DND-41 (cell line): ENCODE data around the gene SIGLEC9.

Experiments used
- ATAC-seq: fragments of 200-7000 bp; cut with Tn5 transposase; 3 replicates; pipeline ENCODE4 v1.9.1; 2021; ENCODE audit warnings: low read depth; ENCODE audit not compliant: insufficient read depth
- DNase-seq: peaks from one replicate; pipeline ENCODE4 v3.0.0-alpha.2; 2020
- H2AFZ ChIP-seq: 2 replicates; pipeline ENCODE4 v1.6.0; 2012; ENCODE audit warnings: low read depth, low read length
- H3K27ac ChIP-seq: 2 replicates; pipeline ENCODE4 v1.5.1; 2012; ENCODE audit warnings: low read length, inconsistent platforms
- H3K27me3 ChIP-seq: fragments of 200-600 bp; sonication (generic); 2 replicates; pipeline ENCODE4 v1.6.0; 2012; ENCODE audit warnings: low read length, mild to moderate bottlenecking, inconsistent platforms; ENCODE audit not compliant: insufficient read depth, poor library complexity
- H3K36me3 ChIP-seq: 2 replicates; pipeline ENCODE4 v1.5.1; 2012; ENCODE audit warnings: low read length, inconsistent platforms; ENCODE audit not compliant: insufficient read depth
- H3K4me1 ChIP-seq: 2 replicates; pipeline ENCODE4 v1.5.1; 2012; ENCODE audit warnings: mild to moderate bottlenecking, low read length; ENCODE audit not compliant: insufficient read depth
- H3K4me2 ChIP-seq: 2 replicates; pipeline ENCODE4 v1.6.0; 2012; ENCODE audit warnings: mild to moderate bottlenecking, moderate library complexity, low read length, inconsistent platforms; ENCODE audit not compliant: insufficient read depth
- H3K4me3 ChIP-seq, 2 experiments: fragments of 200-600 bp in 1 of 2; shearing (Covaris generic) in 1 of 2; 2 replicates each; pipeline ENCODE4 v1.5.1; 2012 to 2016; ENCODE audit warnings: inconsistent platforms in 2 of 2, low read length in 2 of 2, mild to moderate bottlenecking in 2 of 2, low read depth in 1 of 2, moderate library complexity in 1 of 2
- H3K79me2 ChIP-seq: 2 replicates; pipeline ENCODE4 v1.6.0; 2012; ENCODE audit warnings: low read length, inconsistent platforms; ENCODE audit not compliant: insufficient read depth
- H3K9ac ChIP-seq: 2 replicates; pipeline ENCODE4 v1.6.0; 2012; ENCODE audit warnings: low read depth, mild to moderate bottlenecking, inconsistent platforms, low read length, moderate library complexity
- H3K9me3 ChIP-seq: 2 replicates; pipeline ENCODE4 v1.5.1; 2012; ENCODE audit warnings: low read length, moderate library complexity, mild to moderate bottlenecking, inconsistent platforms; ENCODE audit not compliant: insufficient read depth, severe bottlenecking
- H4K20me1 ChIP-seq: 2 replicates; pipeline ENCODE4 v1.6.0; 2012; ENCODE audit warnings: low read length; ENCODE audit not compliant: insufficient read depth
- CTCF ChIP-seq: IDR thresholded peaks from 2 replicates; pipeline ENCODE4 v1.5.1; 2012; ENCODE audit warnings: borderline replicate concordance, low read length, moderate library complexity, mild to moderate bottlenecking; ENCODE audit not compliant: poor library complexity, severe bottlenecking; ENCODE audit errors: extremely low read depth
- EZH2 ChIP-seq: IDR thresholded peaks from 3 replicates; pipeline ENCODE4 v1.6.1; 2012; ENCODE audit warnings: borderline replicate concordance, low read depth, mild to moderate bottlenecking, moderate library complexity, low read length, inconsistent platforms; ENCODE audit not compliant: severe bottlenecking

Gene SIGLEC9

DNA sequence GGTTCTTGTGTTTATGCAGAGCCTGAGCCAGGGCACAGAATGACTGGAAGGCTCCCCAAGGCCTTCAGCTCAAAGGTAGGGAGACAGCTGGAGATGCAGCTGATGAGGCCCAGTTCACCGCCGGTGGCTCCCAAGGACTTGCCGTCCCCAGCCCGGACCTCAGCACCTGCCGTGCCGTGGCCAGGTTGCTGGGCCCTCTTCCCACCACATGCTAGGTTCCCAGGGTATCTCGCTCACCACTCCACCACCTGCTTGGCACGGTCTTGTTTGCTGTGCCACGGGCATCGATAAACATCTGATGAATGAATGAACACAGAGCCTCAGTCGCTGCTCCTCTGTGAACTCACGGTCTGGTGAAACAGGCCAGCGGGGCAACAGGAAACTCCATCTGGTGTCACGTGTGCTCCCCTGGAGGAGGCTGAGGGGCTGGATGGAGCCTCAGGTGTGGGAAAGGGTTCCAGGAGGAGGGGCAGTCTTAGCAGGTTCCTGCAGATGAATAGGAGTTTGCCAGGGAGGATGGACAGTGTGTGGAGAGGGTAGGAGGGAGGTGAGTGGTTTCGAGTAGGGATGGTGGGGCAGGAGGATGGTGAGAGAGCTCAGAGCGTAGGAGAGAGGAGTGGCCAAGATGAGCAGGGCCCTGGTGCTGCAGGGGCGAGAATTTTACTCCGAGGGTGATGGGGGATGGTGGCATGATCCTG, 38.4 kb upstream of the SIGLEC9 start:
- TF ChIP-seq EZH2 (no peak), CTCF (no peak)
- H3K27ac ChIP-seq = no peak overlapping the region
- H3K4me2 ChIP-seq = no peak overlapping the region
- H3K4me3 ChIP-seq = no peak overlapping the region
- DNase-seq = no peak
- no peak for ATAC-seq
- H3K9ac ChIP-seq = no peak overlapping the region
- H3K4me1 ChIP-seq = no peaks in the 10 kb centered on the region
- no peaks in the 10 kb centered on the region for H3K79me2 ChIP-seq
- no peaks in the 10 kb centered on the region for H3K9me3 ChIP-seq
- H4K20me1 ChIP-seq = no peaks in the 10 kb centered on the region
- H2AFZ ChIP-seq = no peak overlapping the region
- H3K36me3 ChIP-seq = no peaks in the 10 kb centered on the region
- no peaks in the 10 kb centered on the region for H3K27me3 ChIP-seq

DNA sequence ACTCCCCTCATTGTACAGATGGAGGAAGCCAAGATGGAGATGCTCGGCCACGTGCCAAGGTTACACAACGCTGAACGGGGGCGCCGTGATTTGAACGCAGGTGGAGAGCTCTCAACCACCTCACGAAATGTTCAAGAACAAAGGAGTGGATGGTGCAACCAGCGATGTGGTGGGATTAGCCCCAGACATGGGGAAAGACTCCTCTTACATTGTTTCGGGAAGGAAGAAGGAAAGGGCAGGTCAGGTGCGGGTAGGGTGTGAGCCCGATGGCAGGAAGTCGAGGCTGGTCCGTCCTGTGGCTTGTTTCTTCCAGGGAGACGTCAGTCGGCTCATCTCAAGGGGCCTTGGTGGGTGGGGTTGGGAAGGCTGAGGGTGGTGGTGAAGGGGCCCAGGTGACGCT, 34.9 kb upstream of the SIGLEC9 start:
- Histone ChIP-seq H3K4me2 (no peak overlapping the region), H3K36me3 (no peaks in the 10 kb centered on the region), H3K4me3 (no peak overlapping the region), H4K20me1 (peaks cover 6% of the 10 kb centered on the region), H3K4me1 (no peaks in the 10 kb centered on the region), H2AFZ (no peak overlapping the region), H3K9me3 (no peaks in the 10 kb centered on the region), H3K9ac (no peak overlapping the region), H3K79me2 (no peaks in the 10 kb centered on the region), H3K27ac (no peak overlapping the region), H3K27me3 (no peaks in the 10 kb centered on the region)
- DNase-seq = no peak
- ATAC-seq = no peak
- TF ChIP-seq EZH2 (no peak), CTCF (no peak)

- H3K27me3 ChIP-seq = no peaks in the 10 kb centered on the region
- no peaks in the 10 kb centered on the region for H3K9me3 ChIP-seq
- H3K4me2 ChIP-seq = no peak overlapping the region
- H3K4me3 ChIP-seq = no peak overlapping the region
- no peaks in the 10 kb centered on the region for H3K4me1 ChIP-seq
- TF ChIP-seq EZH2 = no peak
- TF ChIP-seq CTCF = no peak
- H3K27ac ChIP-seq = no peak overlapping the region
- H3K79me2 ChIP-seq = no peaks in the 10 kb centered on the region
- DNase-seq (no peak), ATAC-seq (no peak)
- H4K20me1 ChIP-seq = peaks cover 6% of the 10 kb centered on the region
- no peak overlapping the region for H2AFZ ChIP-seq
- no peak overlapping the region for H3K9ac ChIP-seq
- no peaks in the 10 kb centered on the region for H3K36me3 ChIP-seq
These were observed 34.2 kb upstream of the SIGLEC9 start for GRCh38 chr19:51090471-51090870.
